ENCODE measurements around the gene HSF4.

The HSF4 gene

DNA sequence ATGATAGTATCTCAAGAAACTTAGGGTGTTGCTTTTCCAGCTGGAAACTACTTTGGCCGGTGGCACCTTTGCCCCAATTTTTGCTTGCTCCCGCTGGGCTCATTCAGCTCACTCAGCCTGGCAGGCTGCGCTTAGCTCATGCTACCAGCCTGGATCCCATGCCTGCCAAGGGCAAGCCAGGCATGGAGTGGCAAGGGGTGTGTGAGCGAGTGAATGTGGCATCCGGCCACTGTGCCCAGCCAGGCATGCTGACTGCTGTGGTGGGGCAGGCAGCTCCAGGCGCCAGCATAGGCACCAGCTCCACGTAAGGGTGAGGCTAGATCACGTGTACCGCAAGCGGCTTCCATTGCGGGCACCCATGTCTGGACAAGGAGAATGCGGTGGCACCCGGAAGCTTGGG lies 23.2 kb upstream of the HSF4 start:
- H3K4me3 ChIP-seq (ENCODE audit: low read length), result no peak overlapping the region
- H3K9me3 ChIP-seq (ENCODE audit: control insufficient read depth, low read depth, low read length), result no peaks in the 10 kb centered on the region
- no peaks in the 10 kb centered on the region for H3K4me1 ChIP-seq (ENCODE audit: control insufficient read depth, low read depth, low read length)
- no peaks in the 10 kb centered on the region for H3K27me3 ChIP-seq (ENCODE audit: control insufficient read depth, insufficient read depth, low read length)
- no peak overlapping the region for H3K9ac ChIP-seq (ENCODE audit: low read length)
- peaks cover 35% of the 10 kb centered on the region for H3K36me3 ChIP-seq (ENCODE audit: control insufficient read depth, low read depth, low read length)
- no peak overlapping the region for H3K27ac ChIP-seq (ENCODE audit: low read length)

GRCh38 chr16:67142342-67142741 lies 22.2 kb upstream of the HSF4 start:
- Histone ChIP-seq H3K36me3 (ENCODE audit: control insufficient read depth, low read depth, low read length) (peaks cover 44% of the 10 kb centered on the region), H3K27ac (ENCODE audit: low read length) (no peak overlapping the region), H3K4me1 (ENCODE audit: control insufficient read depth, low read depth, low read length) (no peaks in the 10 kb centered on the region), H3K9ac (ENCODE audit: low read length) (no peak overlapping the region), H3K9me3 (ENCODE audit: control insufficient read depth, low read depth, low read length) (no peaks in the 10 kb centered on the region), H3K4me3 (ENCODE audit: low read length) (no peak overlapping the region), H3K27me3 (ENCODE audit: control insufficient read depth, insufficient read depth, low read length) (no peaks in the 10 kb centered on the region)

DNA sequence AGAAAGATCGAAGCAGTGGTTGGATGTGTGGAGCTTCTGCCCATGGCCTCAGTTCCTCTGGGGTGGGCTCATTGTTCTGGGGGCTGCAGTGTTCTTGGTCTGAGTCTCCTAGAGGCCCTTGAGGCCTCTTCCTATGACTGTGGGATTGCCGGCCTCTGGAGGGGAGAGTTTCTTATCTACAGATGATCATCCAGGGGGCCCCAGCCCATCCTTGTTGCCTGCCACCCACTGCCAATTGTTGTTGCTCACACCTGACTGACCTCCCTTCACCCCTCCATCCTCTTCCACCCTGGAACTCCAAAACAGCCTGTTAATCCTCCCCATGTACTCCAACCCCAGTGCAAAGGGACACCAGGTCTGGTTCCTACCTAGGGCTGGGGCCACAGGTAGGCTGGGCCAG lies 19.6 kb upstream of the HSF4 start:
- Histone ChIP-seq H3K27me3 (ENCODE audit: control insufficient read depth, insufficient read depth, low read length) (peaks cover 12% of the 10 kb centered on the region), H3K9me3 (ENCODE audit: control insufficient read depth, low read depth, low read length) (no peaks in the 10 kb centered on the region), H3K4me3 (ENCODE audit: low read length) (no peak overlapping the region), H3K27ac (ENCODE audit: low read length) (no peak overlapping the region), H3K4me1 (ENCODE audit: control insufficient read depth, low read depth, low read length) (no peaks in the 10 kb centered on the region), H3K9ac (ENCODE audit: low read length) (no peak overlapping the region), H3K36me3 (ENCODE audit: control insufficient read depth, low read depth, low read length) (peaks cover 33% of the 10 kb centered on the region)

DNA sequence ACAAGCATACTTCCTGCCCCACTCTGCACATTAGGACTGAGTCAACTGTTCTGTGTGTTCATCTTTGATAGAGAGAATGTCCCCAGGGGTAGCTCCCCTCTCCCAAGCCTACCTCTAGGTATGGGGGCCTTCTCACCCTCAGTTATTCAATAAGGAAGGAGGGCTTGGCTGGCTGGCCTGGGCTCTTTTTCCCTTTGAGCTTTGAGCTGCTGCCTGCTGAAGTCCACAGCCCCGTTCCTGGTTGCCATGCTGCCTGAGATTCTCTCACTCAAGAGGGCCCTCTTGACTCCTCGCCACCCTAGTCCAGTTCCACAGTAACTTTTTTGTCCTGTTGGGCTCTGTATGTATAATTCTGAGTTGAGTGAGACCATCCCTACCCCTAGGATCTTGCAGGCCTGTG lies 18.8 kb upstream of the HSF4 start:
- Histone ChIP-seq H3K9ac (ENCODE audit: low read length) (no peak overlapping the region), H3K4me3 (ENCODE audit: low read length) (no peak overlapping the region), H3K27me3 (ENCODE audit: control insufficient read depth, insufficient read depth, low read length) (peaks cover 20% of the 10 kb centered on the region), H3K36me3 (ENCODE audit: control insufficient read depth, low read depth, low read length) (peaks cover 25% of the 10 kb centered on the region), H3K27ac (ENCODE audit: low read length) (no peak overlapping the region), H3K4me1 (ENCODE audit: control insufficient read depth, low read depth, low read length) (no peaks in the 10 kb centered on the region), H3K9me3 (ENCODE audit: control insufficient read depth, low read depth, low read length) (no peaks in the 10 kb centered on the region)

DNA sequence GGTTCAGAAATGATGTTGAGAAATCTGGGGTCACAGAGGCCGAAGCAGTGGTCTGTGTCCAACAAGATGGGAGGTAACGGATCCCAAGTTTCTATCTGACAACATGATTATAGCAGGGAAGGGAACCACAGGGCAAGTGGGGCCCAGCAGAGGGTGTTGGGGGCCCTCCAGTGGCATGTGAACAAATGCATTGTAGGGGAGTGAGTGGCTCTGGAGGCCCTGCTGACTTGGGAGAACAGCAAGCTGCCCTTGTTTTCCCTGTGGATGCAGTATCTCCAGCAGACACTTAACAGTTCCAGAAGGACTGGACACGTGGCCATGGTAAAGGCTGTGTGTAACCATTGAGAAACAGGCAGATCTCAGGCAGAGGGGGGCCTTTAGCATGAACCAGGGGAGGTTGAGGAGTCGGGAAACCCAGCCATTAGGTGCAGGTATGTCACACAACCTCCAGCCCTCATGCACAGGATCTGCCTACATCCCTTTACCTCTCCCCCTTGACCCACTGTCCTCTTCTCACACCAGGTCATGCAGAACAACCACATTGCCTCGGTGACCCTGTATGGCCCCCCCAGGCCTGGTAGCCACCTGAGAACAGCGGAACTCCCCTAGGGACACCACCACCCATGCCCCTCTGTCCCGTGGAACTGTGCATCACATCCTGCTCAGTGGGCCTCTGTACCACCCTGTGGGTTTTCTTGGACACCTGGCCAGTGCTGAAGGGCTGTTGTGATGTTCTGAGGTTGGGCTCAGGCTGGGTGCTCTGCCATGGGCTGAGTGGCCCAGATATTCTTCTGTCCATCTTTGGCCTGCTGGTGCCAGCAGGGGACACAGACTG lies 17.8 kb upstream of the HSF4 start:
- Histone ChIP-seq H3K36me3 (ENCODE audit: control insufficient read depth, low read depth, low read length) (peaks cover 21% of the 10 kb centered on the region), H3K27me3 (ENCODE audit: control insufficient read depth, insufficient read depth, low read length) (peaks cover 30% of the 10 kb centered on the region), H3K9ac (ENCODE audit: low read length) (no peak overlapping the region), H3K4me1 (ENCODE audit: control insufficient read depth, low read depth, low read length) (no peaks in the 10 kb centered on the region), H3K27ac (ENCODE audit: low read length) (no peak overlapping the region), H3K4me3 (ENCODE audit: low read length) (no peak overlapping the region), H3K9me3 (ENCODE audit: control insufficient read depth, low read depth, low read length) (no peaks in the 10 kb centered on the region)

DNA sequence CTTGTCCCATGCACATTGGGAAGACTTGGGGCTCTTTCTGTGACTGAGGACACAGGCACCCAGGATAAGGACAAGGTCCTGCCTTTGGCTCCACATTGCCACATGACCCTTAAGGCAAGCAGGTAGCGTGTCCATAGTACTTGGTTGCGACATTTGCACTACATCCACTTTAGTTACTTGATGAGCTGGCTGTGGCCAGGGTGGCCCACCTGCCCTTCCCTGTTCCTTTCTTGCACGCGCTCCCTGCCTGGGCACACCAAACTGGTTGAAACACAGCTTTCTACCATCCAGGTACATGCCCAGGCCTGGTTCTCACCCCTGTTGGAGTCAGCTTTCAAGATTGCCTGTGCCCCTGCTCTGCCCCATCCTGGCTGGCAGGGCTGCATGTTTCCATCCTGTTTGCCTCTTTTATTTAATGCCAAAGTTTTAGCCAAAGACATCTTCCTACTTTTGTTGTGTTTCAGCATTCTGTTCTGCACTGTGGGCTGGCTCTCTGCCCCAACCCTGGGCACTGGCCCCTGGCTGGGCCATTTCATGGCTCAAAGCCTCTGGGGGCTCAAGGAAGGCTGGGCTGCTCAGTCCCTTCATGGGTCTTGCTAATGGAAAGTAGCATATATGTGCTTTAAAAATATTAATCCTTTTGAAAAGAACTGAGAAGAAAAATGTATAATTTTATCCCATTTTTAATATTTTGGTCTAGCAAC lies 17.0 kb upstream of the HSF4 start:
- H3K27ac ChIP-seq (ENCODE audit: low read length), result no peak overlapping the region
- peaks cover 39% of the 10 kb centered on the region for H3K27me3 ChIP-seq (ENCODE audit: control insufficient read depth, insufficient read depth, low read length)
- H3K4me1 ChIP-seq (ENCODE audit: control insufficient read depth, low read depth, low read length), result no peaks in the 10 kb centered on the region
- peaks cover 21% of the 10 kb centered on the region for H3K36me3 ChIP-seq (ENCODE audit: control insufficient read depth, low read depth, low read length)
- H3K9me3 ChIP-seq (ENCODE audit: control insufficient read depth, low read depth, low read length), result no peaks in the 10 kb centered on the region
- no peak overlapping the region for H3K4me3 ChIP-seq (ENCODE audit: low read length)
- no peak overlapping the region for H3K9ac ChIP-seq (ENCODE audit: low read length)

DNA sequence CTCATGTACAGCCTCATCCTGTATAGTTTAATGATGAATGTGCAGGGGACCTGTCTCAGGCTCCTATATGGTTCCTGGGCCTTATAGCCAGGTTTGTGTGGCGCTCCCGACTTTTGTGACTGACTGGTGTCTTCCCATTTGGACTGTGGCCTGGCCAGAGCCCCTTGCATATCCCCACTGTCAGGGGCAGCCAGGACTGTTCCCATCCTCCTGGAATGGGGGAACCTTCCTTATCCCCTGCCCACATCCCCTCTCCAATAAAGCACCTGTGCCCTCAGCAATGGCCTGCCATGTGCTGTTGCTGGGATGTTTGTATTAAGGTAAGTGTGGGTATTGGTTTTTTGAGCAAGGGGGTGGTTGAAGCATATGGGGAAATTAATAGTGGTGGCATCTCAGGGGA lies 16.3 kb upstream of the HSF4 start:
- H3K4me1 ChIP-seq (ENCODE audit: control insufficient read depth, low read depth, low read length), result no peaks in the 10 kb centered on the region
- H3K36me3 ChIP-seq (ENCODE audit: control insufficient read depth, low read depth, low read length), result peaks cover 21% of the 10 kb centered on the region

DNA sequence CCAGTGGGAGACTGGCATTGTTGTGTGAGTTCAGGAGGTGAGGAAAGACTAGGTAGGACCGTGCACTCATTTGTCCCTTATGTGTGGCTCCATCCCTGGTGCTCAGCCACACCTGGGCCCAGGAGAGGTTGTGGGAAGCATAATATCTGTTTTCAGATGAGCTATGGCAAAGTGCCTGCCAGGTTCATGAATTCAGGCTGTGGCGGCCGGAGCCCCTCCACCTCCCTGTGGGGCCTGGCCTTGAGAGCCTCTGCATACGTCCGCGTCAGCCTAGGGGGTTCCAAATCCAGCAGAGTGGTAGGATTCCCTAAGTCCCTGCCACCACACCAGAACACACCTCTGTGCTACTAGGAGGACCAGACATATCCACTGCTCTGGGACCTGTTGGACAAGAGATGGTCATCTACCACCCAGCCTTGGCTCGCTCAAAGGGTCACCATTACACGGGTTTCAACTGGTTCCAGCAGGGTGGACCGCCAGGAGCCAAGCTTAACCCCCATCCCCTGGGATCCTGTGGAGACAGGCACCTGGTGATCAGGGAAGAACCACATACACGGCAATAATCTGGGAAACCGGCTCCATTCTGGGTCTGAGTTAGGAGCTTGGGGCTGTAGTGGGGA lies 15.8 kb upstream of the HSF4 start:
- Histone ChIP-seq H3K4me3 (ENCODE audit: low read length) (no peak overlapping the region), H3K27ac (ENCODE audit: low read length) (no peak overlapping the region), H3K9ac (ENCODE audit: low read length) (no peak overlapping the region), H3K36me3 (ENCODE audit: control insufficient read depth, low read depth, low read length) (peaks cover 21% of the 10 kb centered on the region), H3K27me3 (ENCODE audit: control insufficient read depth, insufficient read depth, low read length) (peaks cover 50% of the 10 kb centered on the region), H3K9me3 (ENCODE audit: control insufficient read depth, low read depth, low read length) (no peaks in the 10 kb centered on the region), H3K4me1 (ENCODE audit: control insufficient read depth, low read depth, low read length) (no peaks in the 10 kb centered on the region)

More for the DNA sequence above, 16.3 kb upstream of the HSF4 start:
- Histone ChIP-seq H3K27ac (ENCODE audit: low read length) (no peak overlapping the region), H3K9ac (ENCODE audit: low read length) (no peak overlapping the region), H3K27me3 (ENCODE audit: control insufficient read depth, insufficient read depth, low read length) (peaks cover 45% of the 10 kb centered on the region), H3K4me3 (ENCODE audit: low read length) (no peak overlapping the region), H3K9me3 (ENCODE audit: control insufficient read depth, low read depth, low read length) (no peaks in the 10 kb centered on the region)

DNA sequence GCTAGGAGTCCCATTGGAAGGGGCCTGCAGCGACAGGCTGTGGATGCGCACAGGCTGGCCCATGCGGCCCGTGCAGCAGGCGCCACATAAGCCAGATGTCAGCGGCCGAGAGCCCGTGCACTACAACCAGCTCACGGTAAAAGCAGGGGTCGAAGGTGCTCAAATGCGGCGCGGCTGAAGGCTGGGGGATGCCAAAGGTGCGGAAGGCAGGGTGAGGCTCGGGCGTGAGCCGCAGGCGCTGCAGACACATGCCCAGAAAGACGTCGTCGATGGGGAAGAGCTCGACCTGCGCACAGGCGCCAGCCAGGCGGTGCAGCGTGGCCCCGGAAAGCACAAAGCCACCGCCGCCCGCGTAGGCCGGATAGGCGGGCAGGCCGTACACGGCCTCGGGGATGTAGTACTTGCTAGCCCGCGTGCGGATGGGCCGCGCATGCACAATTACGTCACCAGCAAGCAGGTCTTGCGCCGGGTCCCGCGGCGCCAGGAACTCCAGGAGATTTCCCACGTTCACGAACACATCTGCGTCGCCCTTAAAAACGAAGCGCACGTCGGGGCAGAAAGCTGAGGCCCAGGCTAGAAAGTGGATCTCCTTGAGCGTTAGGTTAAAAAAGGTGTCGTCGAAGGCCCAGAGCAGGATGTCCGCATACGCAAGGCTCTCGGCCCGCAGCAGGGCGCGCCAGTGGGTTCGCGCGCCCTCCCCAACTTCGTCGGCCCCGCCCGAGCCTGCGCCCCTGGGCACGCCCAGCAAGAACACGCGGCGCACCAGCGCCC lies 15.1 kb upstream of the HSF4 start:
- no peak overlapping the region for H3K4me3 ChIP-seq (ENCODE audit: low read length)
- H3K4me1 ChIP-seq (ENCODE audit: control insufficient read depth, low read depth, low read length), result no peaks in the 10 kb centered on the region
- H3K9ac ChIP-seq (ENCODE audit: low read length), result no peak overlapping the region
- H3K36me3 ChIP-seq (ENCODE audit: control insufficient read depth, low read depth, low read length), result peaks cover 17% of the 10 kb centered on the region
- H3K9me3 ChIP-seq (ENCODE audit: control insufficient read depth, low read depth, low read length), result no peaks in the 10 kb centered on the region
- peaks cover 57% of the 10 kb centered on the region for H3K27me3 ChIP-seq (ENCODE audit: control insufficient read depth, insufficient read depth, low read length)
- H3K27ac ChIP-seq (ENCODE audit: low read length), result no peak overlapping the region

DNA sequence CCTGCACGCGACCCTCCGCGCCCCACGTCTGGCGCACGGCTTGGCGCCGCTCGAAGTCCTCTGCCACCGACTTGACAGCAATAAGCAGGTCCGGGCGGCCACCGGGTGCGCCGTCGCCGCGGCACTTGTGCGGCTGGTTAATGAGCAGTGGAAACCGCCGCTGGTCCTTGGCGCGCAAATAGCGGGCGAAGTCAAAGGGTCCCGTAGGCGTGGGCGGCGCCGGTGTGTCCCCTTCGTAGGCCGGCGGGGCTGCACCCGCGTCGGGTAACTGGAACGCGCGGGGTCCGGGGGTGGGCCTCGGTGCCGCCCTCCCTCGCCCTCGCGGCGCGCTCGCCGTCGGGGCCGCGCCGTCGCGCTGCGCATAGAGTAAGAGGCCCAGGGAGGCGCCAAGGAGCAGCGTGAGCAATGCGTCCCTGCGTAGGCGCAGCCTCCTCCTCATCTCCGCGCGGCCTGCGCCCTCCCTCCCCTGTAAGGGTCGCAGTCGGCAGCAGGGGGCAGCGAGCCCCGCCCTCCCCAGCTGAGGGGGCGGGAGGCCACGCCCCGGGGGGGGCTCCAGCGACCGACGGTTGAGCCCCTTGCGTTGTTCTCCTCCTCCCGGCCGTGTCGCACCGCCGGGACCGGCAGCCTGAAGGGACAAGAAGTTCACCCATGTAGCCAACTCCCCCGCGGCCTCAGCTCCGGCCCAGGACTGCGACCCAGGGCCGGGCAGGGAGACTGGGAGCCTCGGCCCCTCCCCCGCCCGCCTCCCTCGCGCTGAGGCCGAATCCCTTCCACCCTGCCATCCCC lies 14.3 kb upstream of the HSF4 start:
- H3K27me3 ChIP-seq (ENCODE audit: control insufficient read depth, insufficient read depth, low read length), result peaks cover 65% of the 10 kb centered on the region
- no peaks in the 10 kb centered on the region for H3K4me1 ChIP-seq (ENCODE audit: control insufficient read depth, low read depth, low read length)
- peak overlapping the region; percentile 70 for H3K4me3 ChIP-seq (ENCODE audit: low read length)
- peaks cover 10% of the 10 kb centered on the region for H3K36me3 ChIP-seq (ENCODE audit: control insufficient read depth, low read depth, low read length)
- H3K9me3 ChIP-seq (ENCODE audit: control insufficient read depth, low read depth, low read length), result no peaks in the 10 kb centered on the region
- no peak overlapping the region for H3K27ac ChIP-seq (ENCODE audit: low read length)
- no peak overlapping the region for H3K9ac ChIP-seq (ENCODE audit: low read length)

Data from iPS-18a (cell line).